Ascending aorta (tissue), 2 donors: ENCODE data around the gene THRB. TPM values are rescaled to one million over a fixed set of nuclear protein-coding genes. Genes with fewer than 3 reads are reported as not detected.
A peak's percentile ranks its signal among the peaks of the same experiment; 100 is the strongest.

Experiments
- DNase-seq, 2 donors: peaks; one replicate each; pipeline ENCODE4 v3.0.0-alpha.2; 2019; ENCODE audit warnings: low spot score in 2 of 2
- H3K27ac ChIP-seq, 2 donors: fragments of 200-600 bp; sonication (generic); one replicate each; pipeline ENCODE4 v1.5.1; 2016 to 2017; ENCODE audit warnings: mild to moderate bottlenecking in 1 of 2
- H3K27me3 ChIP-seq: fragments of 200-600 bp; sonication (generic); one replicate; pipeline ENCODE4 v1.5.1; 2017
- H3K36me3 ChIP-seq, 2 donors: fragments of 200-600 bp; sonication (generic); one replicate each; pipeline ENCODE4 v1.5.1; 2016
- H3K4me1 ChIP-seq, 2 donors: fragments of 200-600 bp; sonication (generic); one replicate each; pipeline ENCODE4 v1.5.1; 2016 to 2017; ENCODE audit warnings: mild to moderate bottlenecking in 1 of 2
- H3K4me3 ChIP-seq, 2 donors: fragments of 200-600 bp; sonication (generic); one replicate each; pipeline ENCODE4 v1.5.1; 2016 to 2017; ENCODE audit warnings: mild to moderate bottlenecking in 1 of 2
- H3K9me3 ChIP-seq, 2 donors: fragments of 200-600 bp; sonication (generic); one replicate each; pipeline ENCODE4 v1.5.1; 2016
- CTCF ChIP-seq, 3 experiments: fragments of 200-600 bp in 2 of 3; fragments of 450-650 bp in 1 of 3; sonication (generic) in 2 of 3; IDR thresholded peaks; one replicate each; pipeline ENCODE4 v1.5.1; 2016 to 2019; ENCODE audit warnings: antibody characterized with exemption in 3 of 3, mild to moderate bottlenecking in 1 of 3, moderate library complexity in 1 of 3
- intact Hi-C: fragments of 100-400 bp; cut with DNase I; formaldehyde crosslinking; loops from one replicate; pipeline ENCODE4 v1.15.1; 2023
- total RNA-seq: library from RNA; depleted of rRNA; stranded (reverse); fragments of >200 nt; gene quantifications from one replicate; pipeline ENCODE4 v1.1.0, GENCODE V29; 2016

Gene THRB
- total RNA-seq, 1 donor from 2014 or later, result 24.7 TPM

GRCh38 chr3:24370352-24371090 is 124.1 kb downstream of the THRB start:
- intact Hi-C loops, result no loop called here
- H3K36me3 ChIP-seq, result no peaks in the 10 kb centered on the region
- no peaks in the 10 kb centered on the region for H3K9me3 ChIP-seq
- no peak for DNase-seq
- TF ChIP-seq CTCF (IDR thresholded peaks at IDR 0.05), result no peak
- H3K27me3 ChIP-seq, result no peaks in the 10 kb centered on the region
- H3K4me1 ChIP-seq, result peaks cover 14 to 46% of the 10 kb centered on the region in 2 donors
- H3K27ac ChIP-seq, result peak overlapping the region; percentile 66 to 67
- no peak overlapping the region for H3K4me3 ChIP-seq

DNA sequence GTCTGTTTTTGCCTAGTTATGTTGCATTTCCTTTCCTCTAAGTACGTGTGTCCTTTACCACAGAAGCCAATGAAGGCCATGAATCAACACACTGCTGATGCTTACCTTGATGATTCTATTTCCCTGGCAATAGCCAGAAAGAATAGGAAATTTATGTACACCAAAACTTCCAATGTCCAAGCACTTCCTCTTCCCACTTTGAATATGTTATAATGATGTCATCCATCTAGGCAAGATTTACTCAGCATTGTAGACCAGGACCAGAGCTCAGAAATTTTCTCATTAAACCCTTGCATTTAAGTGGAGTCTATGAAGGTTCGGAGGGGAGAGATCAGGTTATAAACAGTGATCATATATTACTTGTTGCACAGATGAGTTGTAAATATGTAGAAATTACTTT is 126.0 kb downstream of the THRB start:
- intact Hi-C loops, result no loop called here
- Histone ChIP-seq H3K4me3 (no peak overlapping the region), H3K9me3 (no peaks in the 10 kb centered on the region), H3K27me3 (no peaks in the 10 kb centered on the region), H3K27ac (peak overlapping the region in 1 of 2 donors; percentile 2), H3K4me1 (peaks cover 14 to 52% of the 10 kb centered on the region in 2 donors), H3K36me3 (no peaks in the 10 kb centered on the region)
- no peak for TF ChIP-seq CTCF (IDR thresholded peaks at IDR 0.05)
- no peak for DNase-seq

DNA sequence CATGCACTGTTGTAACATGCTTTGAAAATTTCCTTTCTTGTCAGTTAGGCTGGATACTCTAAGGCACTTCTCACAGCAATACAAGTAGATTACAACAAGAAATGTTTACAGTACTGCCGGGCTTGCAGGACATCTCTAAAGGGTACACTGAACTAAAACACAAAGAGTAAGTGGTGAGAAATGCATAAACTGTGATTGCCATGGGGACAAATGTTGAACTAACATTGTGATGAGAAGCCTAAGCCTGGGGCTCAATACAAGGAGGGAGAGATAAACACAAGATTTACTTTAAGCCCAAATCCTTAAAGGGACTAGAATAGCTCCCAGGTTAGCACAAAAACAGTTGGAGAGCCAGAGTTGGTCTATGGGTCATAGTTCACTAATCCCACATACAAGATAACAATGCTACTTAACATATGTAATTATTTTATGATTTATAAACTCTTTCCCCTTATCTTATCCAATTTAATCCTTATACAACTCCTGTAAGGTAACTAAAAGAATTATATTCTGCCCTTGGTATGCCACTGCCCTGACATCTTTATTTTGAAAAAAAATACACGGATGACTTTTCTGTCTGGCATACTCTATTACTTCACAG is 126.9 kb downstream of the THRB start:
- H3K4me3 ChIP-seq, result no peak overlapping the region
- TF ChIP-seq CTCF (IDR thresholded peaks at IDR 0.05), result no peak
- no peaks in the 10 kb centered on the region for H3K27me3 ChIP-seq
- H3K36me3 ChIP-seq, result no peaks in the 10 kb centered on the region
- H3K9me3 ChIP-seq, result no peaks in the 10 kb centered on the region
- intact Hi-C loops, result no loop called here
- peak overlapping the region in 1 of 2 donors; percentile 70 for H3K27ac ChIP-seq
- DNase-seq, result no peak
- peaks cover 7 to 48% of the 10 kb centered on the region in 2 donors for H3K4me1 ChIP-seq

GRCh38 chr3:24367216-24367615 is 127.4 kb downstream of the THRB start:
- TF ChIP-seq CTCF (IDR thresholded peaks at IDR 0.05), result no peak
- Histone ChIP-seq H3K4me3 (no peak overlapping the region), H3K9me3 (no peaks in the 10 kb centered on the region), H3K36me3 (no peaks in the 10 kb centered on the region), H3K4me1 (peaks cover 7 to 53% of the 10 kb centered on the region in 2 donors), H3K27me3 (no peaks in the 10 kb centered on the region), H3K27ac (peak overlapping the region; percentile 62 to 70)
- intact Hi-C loops, result no loop called here
- no peak for DNase-seq

DNA sequence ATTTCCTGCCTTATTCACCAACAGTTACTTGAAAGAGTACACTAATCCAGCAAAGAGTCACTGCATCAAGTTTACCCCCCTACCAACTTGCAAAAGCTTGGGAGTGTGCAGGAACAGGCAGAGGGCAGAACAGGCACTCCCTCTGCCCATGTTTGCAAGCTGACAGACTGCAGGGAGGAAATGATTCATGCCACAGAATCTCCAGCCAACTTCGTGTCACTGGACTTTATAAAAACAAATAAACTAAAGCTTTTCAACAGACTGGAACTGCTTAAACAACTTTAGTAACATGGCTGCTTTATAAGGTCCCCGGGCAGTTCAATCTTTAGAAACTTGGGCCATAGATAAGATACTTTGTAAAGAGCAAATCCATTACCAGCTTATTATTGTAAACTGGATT is 129.5 kb downstream of the THRB start:
- H3K27ac ChIP-seq, result peak overlapping the region; percentile 62 to 70
- TF ChIP-seq CTCF (IDR thresholded peaks at IDR 0.05), result peak in 2 of 3 experiments; percentile 16 to 36
- H3K27me3 ChIP-seq, result no peaks in the 10 kb centered on the region
- H3K4me1 ChIP-seq, result peaks cover 7 to 63% of the 10 kb centered on the region in 2 donors
- H3K4me3 ChIP-seq, result no peak overlapping the region
- intact Hi-C loops, result no loop called here
- no peaks in the 10 kb centered on the region for H3K9me3 ChIP-seq
- DNase-seq, result peak; percentile 41 to 91
- no peaks in the 10 kb centered on the region for H3K36me3 ChIP-seq
